GM21447 (cell line): ENCODE data around the gene NR2F1-AS1.
"Not testable (repeated sequence)": the region's sequence is repeated elsewhere in the genome, so short reads cannot be mapped to it uniquely, and the experiment has no call there.

ENCODE experiments used
- ATAC-seq: cut with Tn5 transposase; IDR thresholded peaks from one replicate; pipeline ENCODE4 v1.9.1; 2021; ENCODE audit not compliant: unreplicated experiment

Gene NR2F1-AS1

GRCh38 chr5:93519740-93520139 lies 61.3 kb downstream of the NR2F1-AS1 start:
- ATAC-seq: no peak

- no peak for ATAC-seq
Measured at GRCh38 chr5:93517828-93518227, 63.2 kb downstream of the NR2F1-AS1 start.

- ATAC-seq: no peak
Measured at GRCh38 chr5:93513298-93513697, 67.7 kb downstream of the NR2F1-AS1 start.

GRCh38 chr5:93512799-93513198 lies 68.2 kb downstream of the NR2F1-AS1 start:
- ATAC-seq: no peak

- no peak for ATAC-seq
Measured at GRCh38 chr5:93511445-93511844, 69.6 kb downstream of the NR2F1-AS1 start.

- no peak for ATAC-seq
Measured at GRCh38 chr5:93510626-93511380, 70.2 kb downstream of the NR2F1-AS1 start.

- not testable (repeated sequence) for ATAC-seq
Measured at GRCh38 chr5:93505553-93505952, 75.5 kb downstream of the NR2F1-AS1 start.

GRCh38 chr5:93503598-93504067 lies 77.4 kb downstream of the NR2F1-AS1 start:
- ATAC-seq: no peak

- no peak for ATAC-seq
Measured at GRCh38 chr5:93497096-93497495, 83.9 kb downstream of the NR2F1-AS1 start.

- ATAC-seq: no peak
Measured at GRCh38 chr5:93479982-93480509, 101.0 kb downstream of the NR2F1-AS1 start.

GRCh38 chr5:93477816-93478215 lies 103.2 kb downstream of the NR2F1-AS1 start:
- no peak for ATAC-seq

GRCh38 chr5:93476251-93476742 lies 104.7 kb downstream of the NR2F1-AS1 start:
- no peak for ATAC-seq

GRCh38 chr5:93462916-93463315 lies 118.1 kb downstream of the NR2F1-AS1 start:
- no peak for ATAC-seq

- no peak for ATAC-seq
Measured at GRCh38 chr5:93461756-93462155, 119.3 kb downstream of the NR2F1-AS1 start.

- ATAC-seq: no peak
Measured at GRCh38 chr5:93460286-93460685, 120.7 kb downstream of the NR2F1-AS1 start.

GRCh38 chr5:93456796-93457195 lies 124.2 kb downstream of the NR2F1-AS1 start:
- not testable (repeated sequence) for ATAC-seq

- no peak for ATAC-seq
Measured at GRCh38 chr5:93454896-93455295, 126.1 kb downstream of the NR2F1-AS1 start.

- ATAC-seq: no peak
Measured at GRCh38 chr5:93452255-93452654, 128.8 kb downstream of the NR2F1-AS1 start.

- no peak for ATAC-seq
Measured at GRCh38 chr5:93438124-93438523, 142.9 kb downstream of the NR2F1-AS1 start.

GRCh38 chr5:93436083-93436482 lies 144.9 kb downstream of the NR2F1-AS1 start:
- ATAC-seq: no peak

- ATAC-seq: no peak
Measured at GRCh38 chr5:93433422-93433821, 147.6 kb downstream of the NR2F1-AS1 start.

- no peak for ATAC-seq
Measured at GRCh38 chr5:93431250-93431649, 149.8 kb downstream of the NR2F1-AS1 start.
